OCI-LY1 (cell line): ENCODE measurements around the gene FANCG.

Experiments
- CTCF ChIP-seq: fragments of 200-600 bp; sonication (generic), shearing (Covaris generic); IDR thresholded peaks from 2 replicates; pipeline ENCODE4 v1.5.1; 2017; ENCODE audit warnings: mild to moderate bottlenecking, antibody characterized with exemption, low read length, moderate library complexity, mixed read lengths
- EZH2 ChIP-seq: fragments of 200-600 bp; sonication (generic), shearing (Covaris generic); IDR thresholded peaks from 2 replicates; pipeline ENCODE4 v1.8.0; 2017; ENCODE audit warnings: borderline replicate concordance, mixed run types, mild to moderate bottlenecking, antibody characterized with exemption, low read length, moderate library complexity, mixed read lengths

GRCh38 chr9:35111001-35111933 is 31.5 kb upstream of the FANCG start:
- no peak for TF ChIP-seq CTCF
- TF ChIP-seq EZH2, result no peak
